HG02571 (cell line): ENCODE measurements around the gene BMPER.
"Not testable (repeated sequence)": the region's sequence is repeated elsewhere in the genome, so short reads cannot be mapped to it uniquely, and the experiment has no call there.

Experiments
- ATAC-seq: cut with Tn5 transposase; IDR thresholded peaks from one replicate; pipeline ENCODE4 v1.9.1; 2021; ENCODE audit warnings: mild to moderate bottlenecking, moderate library complexity; ENCODE audit not compliant: unreplicated experiment

BMPER gene

DNA sequence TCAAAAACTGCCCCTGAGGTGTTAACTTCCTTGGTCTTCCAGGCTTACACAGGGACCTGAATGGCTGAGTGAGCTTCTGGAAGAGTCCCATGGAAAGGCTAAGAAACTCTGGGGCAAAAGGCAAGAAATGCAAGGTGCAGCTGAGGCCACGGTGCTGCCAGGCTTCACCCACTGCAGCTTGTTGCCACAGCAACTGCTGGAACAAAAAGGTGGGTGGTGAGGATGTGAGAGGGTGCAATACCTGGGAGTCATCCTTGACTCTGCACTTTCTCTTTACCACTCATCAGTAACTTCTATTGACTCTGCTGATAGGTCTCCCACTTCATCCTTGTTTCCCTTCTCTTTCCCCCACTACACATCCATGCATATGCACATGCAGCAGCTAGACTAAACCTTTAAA, 258.6 kb downstream of the BMPER start:
- no peak for ATAC-seq

DNA sequence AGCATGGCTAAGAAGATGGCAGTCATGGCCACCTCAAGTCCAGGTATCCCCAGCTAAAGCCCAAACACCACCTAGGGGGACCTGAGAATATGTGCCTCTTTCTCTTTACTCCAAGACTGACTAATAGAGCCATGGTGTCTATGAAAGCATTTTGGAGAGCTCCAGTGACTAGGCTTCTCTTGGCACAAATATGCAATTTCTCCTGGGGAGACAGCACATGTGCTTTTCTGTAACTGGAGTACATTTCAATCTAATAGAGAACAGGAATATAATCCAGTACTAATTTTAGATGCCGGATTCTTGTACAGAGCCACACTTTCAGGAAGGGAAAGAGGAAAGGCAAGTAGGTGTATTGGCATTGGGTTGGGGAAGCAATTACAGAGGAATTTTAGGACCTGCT, 260.1 kb downstream of the BMPER start:
- ATAC-seq = no peak

GRCh38 chr7:34165927-34166550, 260.7 kb downstream of the BMPER start:
- no peak for ATAC-seq

DNA sequence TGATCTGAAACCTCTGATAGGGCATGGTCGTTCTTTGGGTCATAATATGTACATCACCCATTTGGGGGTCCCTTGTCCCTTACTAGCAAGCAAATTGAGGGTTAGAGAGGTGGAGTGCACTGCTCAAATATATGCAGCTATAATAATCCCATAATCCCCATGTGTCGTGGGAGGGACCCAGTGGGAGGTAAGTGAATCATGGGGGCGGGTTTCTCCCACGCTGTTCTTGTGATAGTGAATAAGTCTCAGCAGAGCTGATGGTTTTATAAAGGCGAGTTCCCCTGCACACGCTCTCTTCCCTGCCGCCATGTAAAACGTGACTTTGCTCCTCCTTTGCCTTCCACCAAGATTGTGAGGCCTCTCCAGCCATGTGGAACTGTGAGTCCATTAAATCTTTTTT, 262.7 kb downstream of the BMPER start:
- ATAC-seq = no peak

DNA sequence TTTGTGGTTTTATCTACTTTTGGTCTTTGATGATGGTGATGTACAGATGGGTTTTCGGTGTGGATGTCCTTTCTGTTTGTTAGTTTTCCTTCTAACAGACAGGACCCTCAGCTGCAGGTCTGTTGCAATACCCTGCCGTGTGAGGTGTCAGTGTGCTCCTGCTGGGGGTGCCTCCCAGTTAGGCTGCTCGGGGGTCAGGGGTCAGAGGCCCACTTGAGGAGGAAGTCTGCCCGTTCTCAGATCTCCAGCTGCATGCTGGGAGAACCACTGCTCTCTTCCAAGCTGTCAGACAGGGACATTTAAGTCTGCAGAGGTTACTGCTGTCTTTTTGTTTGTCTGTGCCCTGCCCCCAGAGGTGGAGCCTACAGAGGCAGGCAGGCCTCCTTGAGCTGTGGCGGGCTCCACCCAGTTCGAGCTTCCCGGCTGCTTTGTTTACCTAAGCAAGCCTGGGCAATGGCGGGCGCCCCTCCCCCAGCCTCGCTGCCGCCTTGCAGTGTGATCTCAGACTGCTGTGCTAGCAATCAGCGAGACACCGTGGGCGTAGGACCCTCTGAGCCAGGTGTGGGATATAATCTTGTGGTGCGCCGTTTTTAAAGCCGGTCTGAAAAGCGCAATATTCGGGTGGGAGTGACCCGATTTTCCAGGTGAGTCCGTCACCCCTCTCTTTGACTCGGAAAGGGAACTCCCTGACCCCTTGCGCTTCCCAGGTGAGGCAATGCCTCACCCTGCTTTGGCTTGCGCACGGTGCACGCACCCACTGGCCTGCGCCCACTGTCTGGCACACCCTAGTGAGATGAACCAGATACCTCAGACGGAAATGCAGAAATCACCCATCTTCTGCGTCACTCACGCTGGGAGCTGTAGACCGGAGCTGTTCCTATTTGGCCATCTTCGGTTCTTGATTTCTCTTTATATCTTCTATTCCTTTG, 269.6 kb downstream of the BMPER start:
- not testable (repeated sequence) for ATAC-seq

DNA sequence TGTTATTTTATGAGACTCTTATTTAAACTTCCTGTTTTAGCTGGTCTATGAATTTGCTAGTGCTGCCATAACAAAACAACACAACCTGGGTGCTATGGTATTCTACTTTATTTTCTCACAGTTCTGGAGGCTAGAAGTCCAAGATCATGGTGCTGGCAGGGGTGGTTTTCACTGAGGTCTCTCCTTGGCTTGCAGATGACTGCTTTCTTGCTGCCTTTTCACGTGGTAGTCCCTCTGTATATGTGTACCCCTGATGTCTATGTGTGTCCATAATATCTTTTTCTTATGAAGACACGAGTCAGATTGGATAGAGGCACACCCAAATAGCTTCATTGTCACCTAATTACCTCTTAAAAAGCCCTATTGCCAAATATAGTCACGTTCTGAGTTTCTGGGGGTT, 270.5 kb downstream of the BMPER start:
- ATAC-seq = no peak

- ATAC-seq = no peak
Measured at GRCh38 chr7:34177476-34177875, 272.1 kb downstream of the BMPER start.

GRCh38 chr7:34181271-34181958, 276.1 kb downstream of the BMPER start:
- no peak for ATAC-seq

DNA sequence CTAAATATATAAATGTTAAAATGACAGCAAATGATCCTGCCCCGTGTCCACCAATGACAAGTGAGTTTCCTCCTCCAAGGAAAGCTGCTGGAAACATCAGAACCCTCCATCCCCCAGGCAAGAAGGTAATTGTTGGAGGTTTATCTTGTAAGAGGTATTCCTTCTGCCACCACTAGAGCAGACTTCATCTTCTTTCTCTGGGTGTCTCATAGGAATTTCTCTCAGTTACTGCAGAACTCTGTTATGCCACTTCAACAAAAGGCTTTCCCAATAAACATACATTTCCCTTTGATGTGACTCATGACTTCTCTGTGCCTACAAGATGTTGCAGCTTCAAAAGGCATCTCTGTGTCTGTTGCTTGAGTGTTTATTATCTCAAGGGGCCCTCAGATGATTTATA, 279.1 kb downstream of the BMPER start:
- no peak for ATAC-seq

DNA sequence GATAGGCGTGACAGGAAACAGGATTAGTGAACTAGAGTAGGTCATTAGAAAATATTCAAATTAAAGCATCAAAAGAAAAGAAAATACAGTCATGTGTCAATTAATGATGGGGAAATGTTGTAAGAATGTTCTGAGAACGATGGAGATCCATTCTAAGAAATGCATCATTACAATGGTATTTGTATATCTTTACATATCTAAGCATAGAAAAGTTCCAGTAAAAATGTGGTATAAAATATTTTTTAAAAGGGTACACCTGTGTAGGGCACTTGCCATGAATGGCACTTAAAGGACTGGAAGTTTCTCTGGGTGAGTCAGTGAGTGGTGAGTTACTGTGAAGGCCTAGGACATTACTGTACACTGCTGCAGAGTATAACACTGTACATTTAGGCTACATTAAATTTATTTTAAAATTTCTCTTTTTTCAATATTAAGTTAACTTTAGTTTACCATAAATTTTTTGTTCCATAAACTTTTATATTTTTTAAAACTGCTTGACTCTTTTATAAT, 282.5 kb downstream of the BMPER start:
- no peak for ATAC-seq

GRCh38 chr7:34189031-34189430, 283.7 kb downstream of the BMPER start:
- ATAC-seq = no peak

DNA sequence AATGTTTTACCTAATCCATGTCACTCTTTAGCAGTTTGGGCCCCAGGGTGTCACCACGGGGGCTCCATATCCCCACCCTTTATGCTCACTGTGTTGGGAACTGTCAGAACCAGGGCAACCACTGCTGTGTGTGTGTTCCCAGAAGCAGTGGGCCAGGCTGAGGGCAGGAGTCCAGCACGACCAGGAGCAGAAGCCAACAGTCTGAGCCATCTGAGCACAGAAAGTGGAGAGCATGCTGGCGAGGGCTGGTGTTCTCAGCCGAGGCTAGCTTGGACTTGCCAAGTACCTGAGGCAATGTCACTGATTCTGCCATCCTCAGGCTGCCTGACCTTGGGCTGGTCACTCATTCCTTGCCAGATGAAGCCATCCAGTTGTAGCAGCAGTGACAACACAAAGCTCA, 285.0 kb downstream of the BMPER start:
- ATAC-seq = no peak

GRCh38 chr7:34191162-34191561, 285.8 kb downstream of the BMPER start:
- no peak for ATAC-seq

- ATAC-seq = no peak
Measured at GRCh38 chr7:34191771-34192479, 286.6 kb downstream of the BMPER start.

GRCh38 chr7:34192906-34193305, 287.6 kb downstream of the BMPER start:
- no peak for ATAC-seq

DNA sequence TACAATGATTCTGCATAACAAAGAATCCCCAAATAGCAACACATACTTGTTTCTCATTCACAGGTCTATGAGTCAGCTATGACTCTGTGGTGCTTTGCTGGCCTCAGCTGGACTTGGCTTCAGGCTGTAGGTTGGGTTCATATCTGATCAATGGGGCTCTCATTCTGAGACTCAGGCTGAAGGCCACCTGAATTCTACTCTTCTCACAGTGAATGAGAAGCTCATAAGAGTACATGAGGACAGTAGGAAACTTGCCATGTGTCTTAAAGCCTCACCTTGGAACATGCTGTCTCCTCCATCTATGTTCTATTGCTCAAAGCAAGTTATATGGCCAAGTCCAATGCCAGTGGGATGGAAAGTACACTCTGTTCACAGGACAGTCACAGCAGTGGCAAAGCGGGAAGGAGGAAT, 292.9 kb downstream of the BMPER start:
- no peak for ATAC-seq
